Mesenchymal stem cell (in vitro differentiated cells and primary cell): Measurements from ENCODE around the gene SCAPER.

Experiments
- DNase-seq: peaks from one replicate; pipeline ENCODE4 v3.0.0-alpha.2; 2013
- H2AFZ ChIP-seq: one replicate; pipeline ENCODE4 v1.6.1; 2013; ENCODE audit warnings: low read depth, mild to moderate bottlenecking, control low read depth, inconsistent platforms, low read length, moderate library complexity
- H2AK5ac ChIP-seq: 2 replicates; pipeline ENCODE4 v1.6.1; 2013; ENCODE audit warnings: low read length, moderate library complexity, mild to moderate bottlenecking, inconsistent platforms; ENCODE audit not compliant: severe bottlenecking
- H2BK120ac ChIP-seq: one replicate; pipeline ENCODE4 v1.6.1; 2013; ENCODE audit warnings: low read depth, mild to moderate bottlenecking, inconsistent platforms, low read length, moderate library complexity
- H2BK12ac ChIP-seq, 2 experiments: one replicate each; pipeline ENCODE4 v1.6.1; 2013; ENCODE audit warnings: inconsistent platforms in 2 of 2, low read length in 2 of 2, mild to moderate bottlenecking in 2 of 2, moderate library complexity in 2 of 2, control low read depth in 1 of 2
- H2BK15ac ChIP-seq: one replicate; pipeline ENCODE4 v1.6.1; 2013; ENCODE audit warnings: mild to moderate bottlenecking, low read depth, inconsistent platforms; ENCODE audit not compliant: poor library complexity, severe bottlenecking
- H2BK5ac ChIP-seq: 2 replicates; pipeline ENCODE4 v1.6.1; 2013; ENCODE audit warnings: low read depth, mild to moderate bottlenecking, low read length, control low read depth, inconsistent platforms; ENCODE audit not compliant: poor library complexity, severe bottlenecking
- H3K14ac ChIP-seq, 2 experiments: one replicate each; pipeline ENCODE4 v1.6.1; 2013; ENCODE audit warnings: inconsistent platforms in 2 of 2, low read length in 2 of 2, control low read depth in 1 of 2, mild to moderate bottlenecking in 1 of 2, moderate library complexity in 1 of 2
- H3K18ac ChIP-seq, 2 experiments: one replicate each; pipeline ENCODE4 v1.6.1; 2013; ENCODE audit warnings: inconsistent platforms in 2 of 2, low read length in 2 of 2, control low read depth in 1 of 2, low read depth in 1 of 2, mild to moderate bottlenecking in 1 of 2
- H3K23ac ChIP-seq, 2 experiments: one replicate each; pipeline ENCODE4 v1.6.1; 2013; ENCODE audit warnings: inconsistent platforms in 2 of 2, low read length in 2 of 2, mild to moderate bottlenecking in 2 of 2, moderate library complexity in 2 of 2, control low read depth in 1 of 2
- H3K27ac ChIP-seq: 2 replicates; pipeline ENCODE4 v1.5.1; 2013; ENCODE audit warnings: mild to moderate bottlenecking, moderate library complexity, low read length, control low read depth, inconsistent platforms; ENCODE audit not compliant: poor library complexity, severe bottlenecking
- H3K27me3 ChIP-seq, 2 experiments: 2 replicates each; pipeline versions ENCODE4 v1.6.1 to v1.7.0; 2013; ENCODE audit warnings: low read length in 2 of 2, mild to moderate bottlenecking in 2 of 2, moderate library complexity in 2 of 2, control low read depth in 1 of 2, inconsistent platforms in 1 of 2; ENCODE audit not compliant: control insufficient read depth in 1 of 2, insufficient read depth in 1 of 2
- H3K36me3 ChIP-seq, 2 experiments: 2 replicates each; pipeline versions ENCODE4 v1.6.1 to v1.7.0; 2013; ENCODE audit warnings: low read length in 2 of 2, control low read depth in 1 of 2, inconsistent platforms in 1 of 2, low read depth in 1 of 2, mild to moderate bottlenecking in 1 of 2; ENCODE audit not compliant: insufficient read depth in 2 of 2, control insufficient read depth in 1 of 2
- H3K4ac ChIP-seq, 2 experiments: one replicate each; pipeline ENCODE4 v1.6.1; 2013; ENCODE audit warnings: inconsistent platforms in 2 of 2, low read length in 2 of 2, mild to moderate bottlenecking in 2 of 2, moderate library complexity in 2 of 2, control low read depth in 1 of 2, low read depth in 1 of 2
- H3K4me1 ChIP-seq: 2 replicates; pipeline ENCODE4 v1.6.1; 2013; ENCODE audit warnings: low read depth, low read length, control low read depth; ENCODE audit not compliant: control insufficient read depth, insufficient read depth
- H3K4me2 ChIP-seq: 2 replicates; pipeline ENCODE4 v1.6.1; 2013; ENCODE audit warnings: low read length, mild to moderate bottlenecking, inconsistent platforms; ENCODE audit not compliant: poor library complexity, severe bottlenecking
- H3K4me3 ChIP-seq, 2 experiments: 2 replicates each; pipeline versions ENCODE4 v1.5.1 to v1.7.0; 2013; ENCODE audit warnings: low read length in 2 of 2, mild to moderate bottlenecking in 2 of 2, control low read depth in 1 of 2, low read depth in 1 of 2; ENCODE audit not compliant: insufficient read depth in 1 of 2
- H3K79me1 ChIP-seq: replicated peaks from 2 replicates; pipeline ENCODE4 v1.6.1; 2013; ENCODE audit warnings: mild to moderate bottlenecking, control low read depth, low read length, inconsistent platforms; ENCODE audit not compliant: poor library complexity, severe bottlenecking
- H3K9ac ChIP-seq: 2 replicates; pipeline ENCODE4 v1.7.0; 2013; ENCODE audit warnings: mild to moderate bottlenecking, low read length, moderate library complexity
- H3K9me3 ChIP-seq: 2 replicates; pipeline ENCODE4 v1.7.0; 2013; ENCODE audit warnings: mild to moderate bottlenecking, low read length; ENCODE audit not compliant: control insufficient read depth
- H4K8ac ChIP-seq: one replicate; pipeline ENCODE4 v1.6.1; 2013; ENCODE audit warnings: inconsistent platforms, mild to moderate bottlenecking, low read length, moderate library complexity
- H4K91ac ChIP-seq: one replicate; pipeline ENCODE4 v1.6.1; 2013; ENCODE audit warnings: mild to moderate bottlenecking, low read length, inconsistent platforms
- WGBS: methylation state at CpG from one replicate; pipeline ENCODE4 v1.1.7; 2013; ENCODE audit warnings: mixed read lengths; 5-methylcytosine and 5-hydroxymethylcytosine counted together

SCAPER gene

GRCh38 chr15:76753771-76754170, 151.4 kb downstream of the SCAPER start:
- no peak for DNase-seq
- Histone ChIP-seq H2AK5ac (no peak overlapping the region), H3K27me3 (no peaks in the 10 kb centered on the region), H3K4me1 (no peaks in the 10 kb centered on the region), H2BK120ac (no peak overlapping the region), H2BK12ac (no peak overlapping the region), H3K18ac (no peak overlapping the region), H3K79me1 (no peaks in the 10 kb centered on the region), H2BK15ac (no peak overlapping the region), H3K27ac (no peak overlapping the region), H3K36me3 (peaks cover 0 to 4% of the 10 kb centered on the region in 2 experiments), H3K9me3 (no peaks in the 10 kb centered on the region), H3K4me3 (no peak overlapping the region), H3K9ac (no peak overlapping the region), H3K4ac (no peak overlapping the region), H3K23ac (no peak overlapping the region), H2BK5ac (no peak overlapping the region), H4K8ac (no peak overlapping the region), H2AFZ (no peak overlapping the region), H3K14ac (no peak overlapping the region), H3K4me2 (no peak overlapping the region), H4K91ac (no peak overlapping the region)
- 96% methylated on average over 6 of the region's 6 CpGs for WGBS

GRCh38 chr15:76753131-76753530, 152.0 kb downstream of the SCAPER start:
- Histone ChIP-seq H2BK5ac (no peak overlapping the region), H3K36me3 (peaks cover 0 to 4% of the 10 kb centered on the region in 2 experiments), H3K4me1 (no peaks in the 10 kb centered on the region), H2BK12ac (no peak overlapping the region), H2BK120ac (no peak overlapping the region), H3K23ac (no peak overlapping the region), H4K91ac (no peak overlapping the region), H3K4me3 (no peak overlapping the region), H3K9me3 (no peaks in the 10 kb centered on the region), H3K27me3 (no peaks in the 10 kb centered on the region), H3K4ac (no peak overlapping the region), H2AFZ (no peak overlapping the region), H2AK5ac (no peak overlapping the region), H3K79me1 (no peaks in the 10 kb centered on the region), H3K18ac (no peak overlapping the region), H3K14ac (no peak overlapping the region), H3K4me2 (no peak overlapping the region), H3K27ac (no peak overlapping the region), H4K8ac (no peak overlapping the region), H2BK15ac (no peak overlapping the region), H3K9ac (no peak overlapping the region)
- no peak for DNase-seq
- no CpG with 5 or more reads among the region's 1 CpG for WGBS

GRCh38 chr15:76752549-76752948, 152.6 kb downstream of the SCAPER start:
- H3K79me1 ChIP-seq = no peaks in the 10 kb centered on the region
- H3K4me3 ChIP-seq = no peak overlapping the region
- no peaks in the 10 kb centered on the region for H3K27me3 ChIP-seq
- H3K18ac ChIP-seq = no peak overlapping the region
- no peaks in the 10 kb centered on the region for H3K4me1 ChIP-seq
- H3K14ac ChIP-seq = no peak overlapping the region
- no peak overlapping the region for H2AFZ ChIP-seq
- H3K36me3 ChIP-seq = peaks cover under 1 to 5% of the 10 kb centered on the region in 2 experiments
- H3K4me2 ChIP-seq = no peak overlapping the region
- no peak overlapping the region for H4K91ac ChIP-seq
- no peak overlapping the region for H3K9ac ChIP-seq
- no peak overlapping the region for H2BK5ac ChIP-seq
- DNase-seq = no peak
- H2AK5ac ChIP-seq = no peak overlapping the region
- no peak overlapping the region for H3K27ac ChIP-seq
- H2BK12ac ChIP-seq = no peak overlapping the region
- no peak overlapping the region for H2BK15ac ChIP-seq
- no peak overlapping the region for H3K23ac ChIP-seq
- no peaks in the 10 kb centered on the region for H3K9me3 ChIP-seq
- no peak overlapping the region for H3K4ac ChIP-seq
- H4K8ac ChIP-seq = no peak overlapping the region
- no peak overlapping the region for H2BK120ac ChIP-seq

- no peak overlapping the region for H2BK120ac ChIP-seq
- no peak overlapping the region for H3K27ac ChIP-seq
- H3K23ac ChIP-seq = no peak overlapping the region
- no peak overlapping the region for H3K14ac ChIP-seq
- no peak overlapping the region for H2AK5ac ChIP-seq
- no peak overlapping the region for H3K18ac ChIP-seq
- H2AFZ ChIP-seq = no peak overlapping the region
- no peaks in the 10 kb centered on the region for H3K4me1 ChIP-seq
- no peak overlapping the region for H2BK15ac ChIP-seq
- DNase-seq = no peak
- no peak overlapping the region for H4K8ac ChIP-seq
- no peak overlapping the region for H2BK12ac ChIP-seq
- no peak overlapping the region for H3K4ac ChIP-seq
- WGBS = 96% methylated on average over 4 of the region's 4 CpGs
- no peaks in the 10 kb centered on the region for H3K79me1 ChIP-seq
- H3K9ac ChIP-seq = no peak overlapping the region
- peaks cover 4 to 13% of the 10 kb centered on the region in 2 experiments for H3K36me3 ChIP-seq
- no peak overlapping the region for H3K4me3 ChIP-seq
- H3K9me3 ChIP-seq = no peaks in the 10 kb centered on the region
- H3K27me3 ChIP-seq = no peaks in the 10 kb centered on the region
- no peak overlapping the region for H2BK5ac ChIP-seq
- H4K91ac ChIP-seq = no peak overlapping the region
- no peak overlapping the region for H3K4me2 ChIP-seq
Observed at GRCh38 chr15:76737573-76737972, 167.6 kb downstream of the SCAPER start.
